ENCODE data around the gene ACAP2.

DNA sequence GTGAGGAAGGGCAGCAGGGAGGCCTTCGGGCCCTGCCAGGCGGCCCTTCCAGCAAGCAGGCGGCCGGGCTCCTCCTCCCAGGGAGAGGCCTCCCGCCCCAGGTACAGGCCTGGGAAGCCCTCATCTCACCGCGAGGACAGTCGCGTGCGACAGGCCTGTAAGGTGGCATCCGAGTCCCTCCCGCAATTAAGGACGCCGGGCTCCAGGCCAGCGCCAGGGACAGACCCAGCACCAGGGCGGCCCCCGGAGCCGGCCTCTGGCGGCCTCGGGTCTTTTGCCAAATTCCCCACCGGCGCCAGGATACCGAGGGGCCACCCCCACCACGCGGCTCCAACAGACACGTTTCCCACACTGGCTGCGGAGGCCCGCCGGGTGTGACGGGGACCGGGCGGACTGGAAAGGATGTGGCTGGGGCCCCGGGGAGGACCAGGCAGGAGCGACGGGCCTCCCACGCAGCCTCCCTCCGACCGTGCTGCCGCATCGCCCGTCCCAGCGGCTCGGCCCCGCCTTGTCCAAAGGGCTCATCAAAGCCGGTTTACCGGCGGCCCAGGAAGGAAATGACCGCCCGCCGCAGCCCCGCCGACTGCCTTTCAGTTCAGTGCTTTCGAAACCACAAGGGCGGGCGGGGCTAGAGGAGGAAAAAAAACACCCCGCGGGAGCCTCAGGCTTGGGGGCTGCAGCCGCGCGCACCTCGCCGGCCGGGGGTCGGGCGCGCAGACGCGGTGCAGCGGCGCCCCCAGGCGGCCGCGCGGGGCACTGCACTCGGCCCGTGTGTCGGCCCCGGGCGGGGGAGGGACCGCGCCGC is 183.1 kb downstream of the ACAP2 start:
- TF ChIP-seq, protein P1, sequence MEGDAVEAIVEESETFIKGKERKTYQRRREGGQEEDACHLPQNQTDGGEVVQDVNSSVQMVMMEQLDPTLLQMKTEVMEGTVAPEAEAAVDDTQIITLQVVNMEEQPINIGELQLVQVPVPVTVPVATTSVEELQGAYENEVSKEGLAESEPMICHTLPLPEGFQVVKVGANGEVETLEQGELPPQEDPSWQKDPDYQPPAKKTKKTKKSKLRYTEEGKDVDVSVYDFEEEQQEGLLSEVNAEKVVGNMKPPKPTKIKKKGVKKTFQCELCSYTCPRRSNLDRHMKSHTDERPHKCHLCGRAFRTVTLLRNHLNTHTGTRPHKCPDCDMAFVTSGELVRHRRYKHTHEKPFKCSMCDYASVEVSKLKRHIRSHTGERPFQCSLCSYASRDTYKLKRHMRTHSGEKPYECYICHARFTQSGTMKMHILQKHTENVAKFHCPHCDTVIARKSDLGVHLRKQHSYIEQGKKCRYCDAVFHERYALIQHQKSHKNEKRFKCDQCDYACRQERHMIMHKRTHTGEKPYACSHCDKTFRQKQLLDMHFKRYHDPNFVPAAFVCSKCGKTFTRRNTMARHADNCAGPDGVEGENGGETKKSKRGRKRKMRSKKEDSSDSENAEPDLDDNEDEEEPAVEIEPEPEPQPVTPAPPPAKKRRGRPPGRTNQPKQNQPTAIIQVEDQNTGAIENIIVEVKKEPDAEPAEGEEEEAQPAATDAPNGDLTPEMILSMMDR (IDR thresholded peaks at IDR 0.05; ENCODE audit: insufficient read depth, low read depth, low read length) = peak; percentile 44
- TF ChIP-seq EZH2 (IDR thresholded peaks at IDR 0.05; ENCODE audit: insufficient read depth, low read length) = no peak
